OCI-LY7 (cell line): Measurements from ENCODE around the gene MTHFSD. TPM values are rescaled to one million over a fixed set of nuclear protein-coding genes. Genes with fewer than 3 reads are reported as not detected.

Experiments
- BruUV-seq: library from RNA; stranded (reverse); fragments of 400-500 nt; replicated peaks from 2 replicates; lab custom pipeline; 2021; lab: Mats Ljungman, UMichigan
- CTCF ChIA-PET: fragments of 300-600 bp; sonication (Branson Sonifier 250); formaldehyde crosslinking; loops from one replicate; lab custom pipeline; 2022; ENCODE audit warnings: antibody characterized with exemption; ENCODE audit not compliant: unreplicated experiment; lab: Charles Lee
- POLR2A ChIA-PET: fragments of 300-600 bp; sonication (Branson Sonifier 250); formaldehyde crosslinking; loops from one replicate; lab custom pipeline; 2022; ENCODE audit warnings: antibody characterized with exemption; lab: Charles Lee
- DNase-seq: peaks from one replicate; pipeline ENCODE4 v3.0.0-alpha.2; 2015; ENCODE audit warnings: low spot score
- H2AFZ ChIP-seq: fragments of 200-600 bp; sonication (generic), shearing (Covaris generic); 2 replicates; pipeline ENCODE4 v1.6.1; 2014; ENCODE audit warnings: mild to moderate bottlenecking, antibody characterized with exemption, low read length, moderate library complexity
- H3K27ac ChIP-seq: fragments of 200-600 bp; sonication (generic); 2 replicates; pipeline ENCODE4 v1.5.1; 2014; ENCODE audit warnings: mixed run types, low read depth, mild to moderate bottlenecking, moderate library complexity, low read length, inconsistent platforms; ENCODE audit not compliant: poor library complexity, severe bottlenecking
- H3K36me3 ChIP-seq: fragments of 200-600 bp; sonication (generic); 2 replicates; pipeline ENCODE4 v1.6.1; 2014; ENCODE audit warnings: mild to moderate bottlenecking, antibody characterized with exemption, low read length, moderate library complexity, mixed read lengths; ENCODE audit not compliant: insufficient read depth
- H3K4me1 ChIP-seq: fragments of 200-600 bp; sonication (generic); 2 replicates; pipeline ENCODE4 v1.5.1; 2014; ENCODE audit warnings: mild to moderate bottlenecking, low read length; ENCODE audit not compliant: insufficient read depth, poor library complexity, severe bottlenecking
- H3K4me2 ChIP-seq: fragments of 200-600 bp; sonication (generic); 2 replicates; pipeline ENCODE4 v1.6.1; 2014; ENCODE audit warnings: mild to moderate bottlenecking, low read length
- H3K4me3 ChIP-seq: fragments of 200-600 bp; sonication (generic); 2 replicates; pipeline ENCODE4 v1.5.1; 2014; ENCODE audit warnings: mild to moderate bottlenecking, low read depth, low read length; ENCODE audit not compliant: poor library complexity, severe bottlenecking
- H3K79me2 ChIP-seq: fragments of 200-600 bp; sonication (generic); 2 replicates; pipeline ENCODE4 v1.6.1; 2016; ENCODE audit warnings: low read depth, mild to moderate bottlenecking, low read length, moderate library complexity, mixed read lengths; ENCODE audit not compliant: insufficient read depth
- H3K9me2 ChIP-seq: fragments of 200-600 bp; sonication (generic); 2 replicates; pipeline ENCODE4 v1.6.1; 2016; ENCODE audit warnings: mild to moderate bottlenecking, low read length, mixed read lengths; ENCODE audit not compliant: insufficient read depth
- H3K9me3 ChIP-seq: fragments of 200-600 bp; sonication (generic); 2 replicates; pipeline ENCODE4 v1.6.1; 2014; ENCODE audit warnings: mild to moderate bottlenecking, mixed run types, low read length, mixed read lengths
- H4K20me1 ChIP-seq: fragments of 200-600 bp; sonication (generic); 2 replicates; pipeline ENCODE4 v1.6.1; 2014; ENCODE audit warnings: mild to moderate bottlenecking, antibody characterized with exemption, low read length, moderate library complexity, mixed read lengths; ENCODE audit not compliant: insufficient read depth
- CTCF ChIP-seq: fragments of 200-600 bp; sonication (generic); conservative IDR thresholded peaks from 2 replicates; pipeline ENCODE4 v1.5.1; 2014; ENCODE audit warnings: mild to moderate bottlenecking, antibody characterized with exemption, low read length, moderate library complexity, mixed read lengths
- EZH2phosphoT487 ChIP-seq: fragments of 200-600 bp; sonication (generic); IDR thresholded peaks from 2 replicates; pipeline ENCODE4 v1.6.1; 2018; ENCODE audit warnings: low read depth, borderline replicate concordance, mild to moderate bottlenecking, mixed run types, antibody characterized with exemption, low read length, moderate library complexity, mixed read lengths
- intact Hi-C: fragments of 100-400 bp; cut with micrococcal nuclease; formaldehyde crosslinking; loops from one replicate; pipeline ENCODE4 v1.10.0; 2022; ENCODE audit not compliant: unreplicated experiment
- total RNA-seq, 2 experiments: library from RNA; depleted of rRNA in 1 of 2; stranded (reverse); fragments of >200 nt in 1 of 2; shearing (Covaris generic) in 1 of 2; gene quantifications; 2 replicates each; pipeline ENCODE4 v1.2.3, GENCODE V29; 2014 to 2022

Gene MTHFSD
- total RNA-seq, 2 experiments from 2014 or later: 12.2 to 26.0 TPM

GRCh38 chr16:86512860-86513470, 42.1 kb downstream of the MTHFSD start:
- BruUV-seq: no TSS peak
- Histone ChIP-seq H3K9me2 (no peaks in the 10 kb centered on the region), H3K36me3 (no peaks in the 10 kb centered on the region), H3K4me1 (no peaks in the 10 kb centered on the region), H3K9me3 (no peaks in the 10 kb centered on the region), H4K20me1 (no peaks in the 10 kb centered on the region), H3K4me3 (no peak overlapping the region), H2AFZ (no peak overlapping the region), H3K4me2 (no peak overlapping the region), H3K79me2 (no peaks in the 10 kb centered on the region), H3K27ac (no peak overlapping the region)
- no peak for DNase-seq
- TF ChIP-seq EZH2phosphoT487: no peak
- intact Hi-C loops: no loop called here
- POLR2A ChIA-PET: interaction anchor here (0.6 kb wide), 1 partner anchor 1019 kb away, joined by 3 read pairs; no protein-coding TSS in a partner anchor
- CTCF ChIA-PET: no interaction called here

- ChIA-PET POLR2A (no interaction called here), CTCF (no interaction called here)
- Histone ChIP-seq H3K4me1 (no peaks in the 10 kb centered on the region), H4K20me1 (no peaks in the 10 kb centered on the region), H2AFZ (no peak overlapping the region), H3K9me3 (no peaks in the 10 kb centered on the region), H3K9me2 (no peaks in the 10 kb centered on the region), H3K36me3 (no peaks in the 10 kb centered on the region), H3K27ac (no peak overlapping the region), H3K79me2 (no peaks in the 10 kb centered on the region), H3K4me2 (no peak overlapping the region), H3K4me3 (no peak overlapping the region)
- intact Hi-C loops: no loop called here
- no TSS peak for BruUV-seq
- TF ChIP-seq EZH2phosphoT487: no peak
- no peak for TF ChIP-seq CTCF
- no peak for DNase-seq
Measured at GRCh38 chr16:86512301-86512859, 42.7 kb downstream of the MTHFSD start.

- TF ChIP-seq EZH2phosphoT487 (no peak), CTCF (no peak)
- H2AFZ ChIP-seq: no peak overlapping the region
- CTCF ChIA-PET: no interaction called here
- BruUV-seq: no TSS peak
- H3K9me2 ChIP-seq: no peaks in the 10 kb centered on the region
- H3K4me3 ChIP-seq: no peak overlapping the region
- no peak overlapping the region for H3K27ac ChIP-seq
- H3K79me2 ChIP-seq: no peaks in the 10 kb centered on the region
- H3K9me3 ChIP-seq: no peaks in the 10 kb centered on the region
- DNase-seq: no peak
- H3K4me1 ChIP-seq: no peaks in the 10 kb centered on the region
- H3K4me2 ChIP-seq: no peak overlapping the region
- POLR2A ChIA-PET: no interaction called here
- no peaks in the 10 kb centered on the region for H3K36me3 ChIP-seq
- intact Hi-C loops: no loop called here
- H4K20me1 ChIP-seq: no peaks in the 10 kb centered on the region
Measured at GRCh38 chr16:86511317-86512161, 43.5 kb downstream of the MTHFSD start.
